Myocyte (in vitro differentiated cells): ENCODE results near the gene ZNF486. TPM values are rescaled to one million over a fixed set of nuclear protein-coding genes. Genes with fewer than 3 reads are reported as not detected.
"Not testable (repeated sequence)": the region's sequence is repeated elsewhere in the genome, so short reads cannot be mapped to it uniquely, and the experiment has no call there.

ENCODE experiments used
- DNase-seq: peaks from one replicate; pipeline ENCODE4 v3.0.0-alpha.2; 2012; ENCODE audit warnings: low read depth
- polyA plus RNA-seq: library from polyadenylated mRNA; unstranded; fragments of >200 nt; gene quantifications from one replicate; pipeline ENCODE4 v1.2.1, GENCODE V29; 2012; ENCODE audit warnings: missing spikeins
- total RNA-seq: library from RNA; depleted of rRNA; stranded (reverse); fragments of >200 nt; gene quantifications from 2 replicates; pipeline ENCODE4 v1.2.3, GENCODE V29; 2014

The ZNF486 gene
- 0.86 and 1.1 TPM in 2 replicates for total RNA-seq
- 0.32 TPM for polyA plus RNA-seq

DNA sequence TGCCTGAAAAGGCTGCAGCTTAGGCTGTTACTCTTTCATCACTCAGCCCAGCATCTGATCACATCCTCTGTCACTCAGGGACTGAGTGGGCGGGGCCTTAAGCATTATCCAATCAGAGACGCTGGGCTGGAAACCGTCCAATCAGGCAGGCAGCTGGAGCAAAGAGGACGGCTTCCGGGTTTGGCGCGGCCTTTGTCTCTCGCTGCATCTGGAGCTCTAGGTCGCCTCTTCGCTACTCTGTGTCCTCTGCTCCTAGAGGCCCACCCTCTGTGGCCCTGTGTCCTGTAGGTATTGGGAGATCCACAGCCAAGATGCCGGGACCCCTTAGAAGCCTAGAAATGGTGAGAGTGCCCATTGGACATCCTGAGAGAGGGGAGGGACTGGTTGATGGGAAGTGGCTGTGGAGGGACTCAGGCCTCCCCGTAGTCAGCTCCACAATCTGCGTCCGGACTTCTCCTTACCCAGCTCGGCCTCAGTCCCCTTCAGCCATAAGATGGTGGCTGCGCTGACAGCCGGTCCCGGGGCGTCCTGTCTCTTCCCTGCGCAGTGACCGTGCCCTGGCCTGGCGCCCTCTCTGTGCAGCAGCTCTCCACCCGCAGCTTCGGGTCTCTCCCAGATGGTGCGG, at the start of gene ZNF486:
TSS of gene ZNF486 (plus strand) at position 195 of the 625 bp plus-strand sequence. CDS start at position 312, 117 bp downstream.
- peak; percentile 85 for DNase-seq

- not testable (repeated sequence) for DNase-seq
Observed at GRCh38 chr19:20118064-20118839, 48.8 kb upstream of the ZNF486 start.

DNA sequence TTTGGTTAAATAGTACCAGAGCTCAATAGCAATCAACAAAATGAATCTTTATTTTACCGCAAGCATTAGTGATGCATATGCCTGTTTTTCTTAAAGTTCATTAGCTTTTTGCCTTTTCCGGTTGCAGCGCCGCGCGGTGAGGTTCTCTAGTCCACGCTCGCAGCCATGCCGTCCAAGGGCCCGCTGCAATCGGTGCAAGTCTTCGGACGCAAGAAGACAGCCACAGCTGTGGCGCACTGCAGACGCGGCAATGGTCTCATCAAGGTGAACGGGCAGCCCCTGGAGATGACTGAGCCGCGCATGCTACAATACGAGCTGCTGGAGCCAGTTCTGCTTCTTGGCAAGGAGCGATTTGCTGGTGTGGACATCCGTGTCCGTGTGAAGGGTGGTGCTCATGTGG, 42.1 kb upstream of the ZNF486 start:
- DNase-seq = no peak

- DNase-seq = not testable (repeated sequence)
Observed at GRCh38 chr19:20132933-20133332, 34.1 kb upstream of the ZNF486 start.

DNA sequence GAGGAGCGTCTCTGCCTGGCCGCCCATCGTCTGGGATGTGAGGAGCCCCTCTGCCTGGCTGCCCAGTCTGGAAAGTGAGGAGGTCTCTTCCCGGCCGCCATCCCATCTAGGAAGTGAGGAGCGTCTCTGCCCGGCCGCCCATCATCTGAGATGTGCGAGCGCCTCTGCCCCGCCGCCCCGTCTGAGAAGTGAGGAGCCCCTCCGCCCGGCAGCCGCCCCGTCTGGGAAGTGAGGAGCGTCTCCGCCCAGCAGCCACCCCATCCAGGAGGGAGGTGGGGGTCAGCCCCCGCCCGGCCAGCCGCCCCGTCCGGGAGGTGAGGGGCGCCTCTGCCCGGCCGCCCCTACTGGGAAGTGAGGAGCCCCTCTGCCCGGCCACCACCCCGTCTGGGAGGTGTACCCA, 29.3 kb upstream of the ZNF486 start:
- not testable (repeated sequence) for DNase-seq

- DNase-seq = no peak
Observed at GRCh38 chr19:20151617-20152145, 15.3 kb upstream of the ZNF486 start.

DNA sequence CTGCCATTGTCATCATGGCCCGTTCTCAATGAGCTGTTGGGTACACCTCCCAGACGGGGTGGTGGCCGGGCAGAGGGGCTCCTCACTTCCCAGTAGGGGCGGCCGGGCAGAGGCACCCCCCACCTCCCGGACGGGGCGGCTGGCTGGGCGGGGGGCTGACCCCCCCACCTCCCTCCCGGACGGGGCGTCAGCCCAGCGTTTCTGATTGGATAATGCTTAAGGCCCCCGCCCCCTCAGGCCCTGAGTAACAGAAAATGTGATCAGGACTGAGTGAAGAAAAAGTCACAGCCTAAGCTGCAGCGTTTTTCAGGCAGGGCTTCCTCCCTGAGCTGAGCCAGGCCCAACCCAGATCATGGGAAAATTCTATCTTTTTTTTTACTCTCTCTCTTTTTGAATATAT, 14.5 kb upstream of the ZNF486 start:
- DNase-seq = not testable (repeated sequence)

GRCh38 chr19:20153281-20153680, 13.7 kb upstream of the ZNF486 start:
- DNase-seq = no peak

- no peak for DNase-seq
Observed at GRCh38 chr19:20154636-20155035, 12.4 kb upstream of the ZNF486 start.

DNA sequence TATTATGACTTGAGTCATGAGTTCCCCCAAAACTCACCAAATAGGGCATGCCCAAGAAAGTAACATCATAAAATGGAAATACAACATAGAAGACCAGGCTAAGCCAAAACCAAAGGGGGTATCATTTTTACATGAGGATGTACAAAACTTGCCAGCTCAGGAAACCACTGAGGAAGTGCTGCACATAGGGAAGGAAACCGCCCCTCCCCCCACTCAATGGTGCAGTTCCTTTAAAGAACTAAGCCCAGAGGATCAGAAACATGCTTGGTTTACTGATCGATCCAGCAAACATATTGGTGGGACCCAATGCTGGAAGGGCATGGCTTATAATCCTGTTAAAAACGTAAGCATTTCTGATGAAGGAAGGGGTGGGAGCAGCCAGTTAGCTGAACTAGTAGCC, 4.2 kb upstream of the ZNF486 start:
- DNase-seq = no peak

DNA sequence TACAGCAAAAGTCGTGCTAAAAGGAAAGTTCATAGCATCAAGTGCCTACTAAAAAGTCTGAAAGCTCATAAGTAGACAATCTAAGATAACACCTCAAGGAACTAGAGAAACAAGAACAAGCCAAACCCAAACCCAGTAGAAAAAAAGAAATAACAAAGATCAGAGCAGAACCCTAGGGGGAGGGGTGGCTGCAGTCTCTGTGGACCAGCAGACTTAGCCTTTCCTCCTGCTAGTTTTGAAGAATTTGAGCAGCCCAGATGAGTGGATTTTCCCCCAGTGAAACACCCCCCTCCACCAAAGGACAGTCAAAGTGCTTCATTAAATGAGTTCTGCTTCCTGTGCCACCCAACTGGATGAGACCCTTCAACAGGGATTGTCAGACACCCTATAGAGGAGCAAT, 2.6 kb upstream of the ZNF486 start:
- DNase-seq = no peak

- no peak for DNase-seq
Observed at GRCh38 chr19:20165971-20166592, 932 bp upstream of the ZNF486 start.

DNA sequence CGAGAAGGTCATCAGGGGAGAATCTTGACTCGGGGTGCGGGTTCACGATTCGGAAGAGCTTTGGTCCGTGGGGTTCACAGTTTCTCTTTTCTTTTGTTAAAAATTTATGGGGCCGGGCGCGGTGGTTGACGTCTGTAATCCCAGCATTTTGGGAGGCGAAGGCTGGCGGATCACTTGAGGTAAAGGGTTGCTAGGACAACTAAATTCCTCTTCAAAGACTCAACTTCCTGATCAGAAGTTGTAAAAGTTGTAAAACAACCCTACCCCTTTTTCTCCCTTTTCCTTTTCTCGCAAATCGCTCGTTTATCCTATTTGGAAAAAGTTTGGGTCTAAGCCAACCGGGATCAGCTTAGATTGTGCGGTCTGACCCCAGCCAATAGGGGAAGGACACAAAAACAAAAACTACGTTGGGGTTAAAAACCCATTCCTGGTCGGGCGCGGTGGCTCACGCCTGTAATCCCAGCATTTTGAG, 673 bp downstream of the ZNF486 start:
- DNase-seq = no peak

DNA sequence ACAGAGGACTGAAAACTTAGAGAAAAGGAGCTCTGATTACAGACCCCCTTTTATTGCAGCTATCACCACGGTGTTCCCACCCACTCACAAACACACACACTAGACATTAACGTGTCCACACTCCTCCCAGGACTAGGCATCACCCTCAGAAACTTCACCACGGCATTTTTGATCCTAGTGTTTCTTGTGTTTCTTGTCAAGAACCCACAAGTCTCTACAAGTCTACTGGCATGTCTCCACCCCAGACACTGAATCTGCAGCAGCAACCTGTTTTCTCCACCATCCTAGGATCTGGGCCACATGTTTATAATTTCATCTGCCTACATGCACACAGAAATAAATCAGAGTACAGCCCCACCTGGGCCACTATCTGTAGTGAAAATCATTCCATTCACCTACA, 4.3 kb downstream of the ZNF486 start:
- no peak for DNase-seq

DNA sequence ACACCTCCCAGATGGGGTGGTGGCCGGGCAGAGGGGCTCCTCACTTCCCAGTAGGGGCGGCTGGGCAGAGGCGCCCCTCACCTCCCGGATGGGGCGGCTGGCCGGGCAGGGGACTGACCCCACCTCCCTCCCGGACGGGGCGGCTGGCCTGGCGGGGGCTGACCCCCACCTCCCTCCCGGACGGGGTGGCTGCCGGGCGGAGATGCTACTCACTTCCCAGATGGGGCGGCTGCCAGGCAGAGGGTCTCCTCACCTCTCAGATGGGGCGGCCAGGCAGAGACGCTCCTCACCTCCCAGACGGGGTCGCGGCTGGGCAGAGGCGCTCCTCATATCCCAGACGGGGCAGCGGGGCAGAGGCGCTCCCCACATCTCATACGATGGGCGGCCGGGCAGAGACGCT, 8.8 kb downstream of the ZNF486 start:
- DNase-seq = not testable (repeated sequence)

GRCh38 chr19:20179956-20180355, 12.9 kb downstream of the ZNF486 start:
- not testable (repeated sequence) for DNase-seq

DNA sequence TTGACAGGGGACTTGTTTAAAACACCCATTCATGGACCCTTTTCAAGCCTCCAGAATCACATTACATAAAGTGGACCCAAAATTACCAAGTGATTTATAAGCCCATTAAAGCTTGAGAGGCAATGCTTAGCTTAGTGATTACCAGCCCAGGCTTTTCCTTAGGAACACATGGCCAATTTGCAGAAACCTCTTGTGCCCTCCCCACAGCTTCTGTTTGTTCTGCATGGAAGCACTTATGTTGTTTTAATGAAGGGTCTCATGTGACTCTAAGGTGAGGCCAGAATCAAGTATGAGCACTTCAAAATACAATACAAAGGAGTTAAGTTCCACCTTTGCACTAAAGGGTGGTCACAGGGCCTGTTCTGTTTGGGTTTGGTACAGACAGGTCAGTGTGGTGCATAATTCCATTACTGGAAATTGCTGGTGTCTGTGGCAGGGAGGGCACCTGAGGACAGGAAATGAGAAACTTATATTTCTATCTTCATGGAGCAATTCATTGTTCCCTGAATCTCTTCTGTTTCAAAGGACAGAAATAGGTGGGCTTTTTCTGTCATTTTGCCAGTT, 15.3 kb downstream of the ZNF486 start:
- DNase-seq = no peak

- no peak for DNase-seq
Observed at GRCh38 chr19:20186174-20186573, 19.2 kb downstream of the ZNF486 start.

- DNase-seq = no peak
Observed at GRCh38 chr19:20197747-20198146, 30.7 kb downstream of the ZNF486 start.

DNA sequence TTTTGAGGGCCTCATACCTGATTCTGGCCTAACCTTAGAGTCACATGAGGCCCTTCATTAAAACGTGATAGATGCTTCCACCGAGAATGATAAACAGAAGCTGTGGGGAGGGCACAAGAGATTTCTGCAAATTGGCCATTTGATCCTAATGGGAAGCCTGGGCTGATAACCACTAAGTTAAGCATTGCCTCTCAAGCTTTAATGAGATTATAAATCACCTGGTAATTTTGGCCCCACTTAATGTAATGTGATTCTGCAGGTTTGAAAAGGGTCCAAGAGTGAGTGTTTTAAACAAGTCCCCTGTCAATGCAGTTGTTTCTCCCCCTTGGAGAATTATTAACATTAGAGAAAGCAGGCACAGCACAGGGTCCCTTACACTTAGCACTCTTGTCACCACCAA, 42.0 kb downstream of the ZNF486 start:
- no peak for DNase-seq

GRCh38 chr19:20214366-20214765, 47.4 kb downstream of the ZNF486 start:
- DNase-seq = not testable (repeated sequence)

GRCh38 chr19:20221605-20222004, 54.6 kb downstream of the ZNF486 start:
- DNase-seq = not testable (repeated sequence)
